CD1c-positive myeloid dendritic cell (primary cell): Measurements from ENCODE around the gene GALNT10.

Experiments
- DNase-seq: peaks from one replicate; pipeline ENCODE4 v3.0.0-alpha.2; 2016; ENCODE audit errors: extremely low spot score

The GALNT10 gene

DNA sequence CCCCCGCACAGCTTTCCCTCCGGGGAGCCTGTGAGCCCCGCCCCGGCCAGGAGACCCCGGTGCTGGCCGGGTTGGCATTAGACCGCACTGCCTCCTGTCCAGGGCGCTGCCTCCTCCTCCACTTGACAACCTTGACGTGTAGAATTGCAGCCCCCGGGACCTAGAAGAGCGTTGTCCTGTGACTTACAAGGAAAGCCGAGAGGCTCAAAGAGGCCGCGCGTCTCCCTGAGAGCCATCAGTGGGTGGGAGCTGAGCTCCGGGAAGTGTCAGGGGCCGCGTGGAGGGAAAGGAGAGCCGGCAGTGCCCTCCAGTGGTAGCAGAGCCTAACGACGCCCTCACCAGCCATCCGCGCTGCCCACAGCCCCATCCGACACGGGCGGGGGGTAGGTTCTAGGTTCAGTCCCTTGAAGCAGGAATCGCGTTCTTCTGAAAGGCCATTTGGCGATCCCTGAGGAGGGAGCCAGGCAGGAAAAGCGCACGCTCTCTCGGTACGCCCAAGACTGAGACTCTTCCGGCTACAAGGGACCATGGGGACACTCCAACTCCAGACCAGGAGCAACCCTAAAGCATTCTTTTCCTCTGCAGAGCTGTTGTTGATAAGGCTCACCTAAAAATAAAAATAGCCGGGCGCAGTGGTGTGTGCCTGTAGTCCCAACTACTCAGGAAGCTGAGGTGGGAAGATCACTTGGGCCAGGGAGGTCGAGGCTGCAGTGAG is 214.7 kb downstream of the GALNT10 start:
- DNase-seq, result peak; percentile 74

DNA sequence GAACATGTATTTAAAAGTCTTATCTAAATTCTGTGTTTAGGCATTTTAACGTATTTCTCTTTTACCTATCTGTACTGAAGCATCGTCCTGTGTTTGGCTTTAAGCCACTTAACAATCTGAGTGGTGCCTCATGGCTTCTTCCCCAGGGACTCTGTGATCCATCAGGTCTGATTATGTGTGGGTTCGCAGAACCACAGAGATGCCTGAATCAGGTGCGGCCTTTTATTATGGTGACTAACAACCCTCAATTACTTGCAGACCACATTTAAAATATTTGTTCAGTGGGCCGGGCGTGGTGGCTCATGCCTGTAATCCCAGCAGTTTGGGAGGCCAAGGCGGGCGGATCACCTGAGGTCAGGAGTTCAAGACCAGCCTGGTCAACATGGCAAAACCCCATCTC is 215.7 kb downstream of the GALNT10 start:
- DNase-seq, result no peak

DNA sequence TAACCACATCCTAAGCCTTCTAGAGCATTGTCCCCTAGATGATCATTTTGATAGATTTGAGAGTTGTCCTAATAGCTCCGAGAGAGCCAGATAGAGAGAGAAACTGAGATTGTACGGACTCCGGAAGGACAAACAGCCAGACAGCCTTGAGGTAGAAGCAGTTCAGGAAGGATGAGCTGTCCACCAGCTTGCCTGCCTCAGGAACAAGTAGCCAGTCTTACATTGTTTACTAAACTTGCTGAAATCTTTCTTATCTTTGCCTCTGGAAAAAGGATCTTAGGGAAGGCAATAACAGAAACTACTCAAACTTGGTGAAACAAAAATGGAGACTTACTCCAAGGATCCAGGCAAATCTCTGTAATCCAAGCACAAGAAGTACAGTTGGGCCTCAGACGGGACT is 216.3 kb downstream of the GALNT10 start:
- DNase-seq, result no peak

DNA sequence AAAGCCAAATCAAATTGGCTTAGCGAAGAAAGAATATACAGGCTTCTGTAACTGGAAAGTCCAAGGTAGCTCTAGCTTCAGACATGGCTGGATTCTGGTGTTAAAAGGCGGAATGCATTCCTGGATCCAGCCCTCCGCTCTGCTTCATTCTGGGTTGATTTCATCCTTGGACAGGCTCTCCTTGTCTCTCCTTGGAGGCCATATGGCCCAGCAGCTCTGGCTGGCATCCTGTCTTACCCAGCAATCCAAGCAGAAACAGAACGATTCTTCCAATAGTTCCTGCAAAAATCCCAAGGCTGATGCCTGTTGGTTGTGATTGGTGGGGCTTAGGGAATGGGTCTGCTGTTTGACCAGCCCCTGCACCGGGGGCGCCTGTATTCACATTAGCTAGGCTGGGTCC is 218.3 kb downstream of the GALNT10 start:
- DNase-seq, result no peak

DNA sequence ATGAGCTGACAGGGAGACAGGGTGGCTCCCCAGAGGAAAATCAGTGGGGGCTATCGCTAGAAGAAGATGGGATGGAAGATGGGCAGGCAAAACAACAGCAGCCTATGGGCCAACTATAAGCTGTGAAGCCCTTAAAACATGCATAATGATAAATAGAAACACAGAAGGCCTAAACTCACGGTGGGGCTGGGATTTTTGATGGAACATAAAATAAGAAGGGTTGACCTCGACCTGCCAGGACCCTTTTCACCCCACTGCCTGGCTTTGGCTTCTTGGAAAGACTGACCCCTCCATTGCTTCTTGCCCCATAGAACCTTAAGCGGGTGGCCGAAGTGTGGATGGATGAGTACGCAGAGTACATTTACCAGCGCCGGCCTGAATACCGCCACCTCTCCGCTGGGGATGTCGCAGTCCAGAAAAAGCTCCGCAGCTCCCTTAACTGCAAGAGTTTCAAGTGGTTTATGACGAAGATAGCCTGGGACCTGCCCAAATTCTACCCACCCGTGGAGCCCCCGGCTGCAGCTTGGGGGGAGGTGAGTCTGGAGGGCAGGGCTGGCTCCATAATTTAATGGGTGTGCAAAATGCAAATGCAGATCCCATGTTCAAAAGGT is 218.8 kb downstream of the GALNT10 start:
- no peak for DNase-seq

DNA sequence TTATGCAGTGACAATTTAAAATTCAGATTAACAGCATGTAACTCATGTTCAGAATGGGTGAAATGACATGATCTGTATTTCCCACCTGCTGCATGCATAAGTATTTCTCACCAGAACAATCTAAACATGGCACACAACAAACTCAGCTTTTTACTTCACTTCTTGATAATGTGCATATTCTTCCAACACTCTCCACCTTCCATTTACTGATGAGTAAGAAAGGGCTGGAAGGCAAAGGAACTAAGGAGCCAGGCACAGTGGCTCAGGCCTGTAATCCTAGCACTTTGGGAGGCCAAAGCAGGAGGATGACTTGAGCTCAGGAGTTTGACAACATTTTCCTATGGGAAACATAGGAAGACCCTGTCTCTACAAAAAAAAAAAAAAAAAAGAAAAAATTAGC is 219.5 kb downstream of the GALNT10 start:
- no peak for DNase-seq

DNA sequence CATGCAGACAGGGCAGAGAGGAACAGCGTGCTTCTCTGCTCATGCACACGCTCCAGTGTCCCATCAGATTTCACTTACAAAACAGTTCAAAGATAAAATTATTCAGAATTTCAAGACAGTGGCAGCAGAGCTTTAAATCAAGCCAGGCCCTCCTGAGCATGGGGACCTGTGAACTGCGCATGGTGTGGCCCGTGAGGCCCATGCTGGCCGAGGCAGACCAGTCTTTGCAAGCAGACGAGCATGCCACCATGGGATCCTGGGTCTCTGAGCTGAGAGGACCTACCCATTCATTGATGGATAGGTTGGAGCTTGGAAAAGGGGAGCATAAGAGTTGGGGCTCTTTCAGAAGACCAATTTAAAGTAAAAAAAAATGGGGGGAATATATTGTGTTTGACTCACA is 220.3 kb downstream of the GALNT10 start:
- DNase-seq, result no peak

DNA sequence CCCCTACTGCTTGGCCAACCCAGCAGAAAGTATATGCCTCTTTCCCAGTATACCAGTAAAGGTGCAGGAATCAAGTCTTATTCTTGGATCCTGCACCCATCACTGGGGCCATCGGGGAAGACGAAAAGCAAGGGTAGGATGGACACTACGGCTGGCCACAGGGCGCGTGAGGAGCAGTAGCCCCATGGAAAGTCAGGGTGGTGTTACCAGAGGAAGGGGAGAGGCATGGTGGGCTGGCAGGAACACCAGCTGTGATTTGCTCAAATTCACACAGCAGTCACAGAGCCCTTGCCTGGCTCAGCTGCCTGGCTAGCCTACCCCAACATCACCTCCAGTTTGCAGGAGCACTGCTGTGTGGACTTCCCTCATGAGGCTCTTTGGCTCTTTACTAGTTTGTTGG is 220.8 kb downstream of the GALNT10 start:
- no peak for DNase-seq

DNA sequence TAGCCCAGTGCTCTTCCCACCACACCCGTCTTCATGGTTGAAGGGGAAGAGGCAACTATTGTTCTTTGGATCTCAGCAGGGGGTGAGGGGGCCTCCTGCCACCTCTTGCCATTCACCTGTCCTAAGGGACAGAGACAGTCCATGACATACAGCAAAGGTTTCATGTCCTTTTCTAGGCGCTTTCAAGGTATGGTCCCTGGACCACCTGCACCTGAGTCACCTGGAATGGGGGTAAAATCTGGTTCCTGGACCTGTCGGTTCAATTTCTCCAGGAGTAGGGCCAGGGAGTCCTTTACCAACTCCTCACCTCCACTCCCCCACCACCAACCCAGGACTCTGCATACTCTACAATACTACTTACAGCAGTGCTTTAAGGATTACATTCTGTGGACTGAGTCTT is 221.8 kb downstream of the GALNT10 start:
- DNase-seq, result no peak

DNA sequence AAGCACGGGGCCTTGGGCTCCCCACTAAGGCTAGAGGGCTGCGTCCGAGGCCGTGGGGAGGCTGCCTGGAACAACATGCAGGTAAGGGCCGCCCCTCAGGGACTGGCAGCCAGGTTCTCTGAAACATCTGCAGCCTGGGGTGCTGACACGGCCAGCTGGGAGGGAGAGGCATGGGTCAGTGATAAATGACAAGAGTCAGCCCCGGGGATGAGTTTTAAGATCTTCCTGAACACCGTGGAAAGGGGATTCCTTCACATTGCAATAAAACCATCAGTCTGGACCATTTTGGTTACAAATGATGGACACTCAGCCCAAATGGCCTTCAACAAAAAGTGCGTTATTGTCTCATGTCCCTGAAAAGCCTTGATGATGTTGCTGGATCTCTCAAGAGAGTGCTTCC is 222.4 kb downstream of the GALNT10 start:
- no peak for DNase-seq

DNA sequence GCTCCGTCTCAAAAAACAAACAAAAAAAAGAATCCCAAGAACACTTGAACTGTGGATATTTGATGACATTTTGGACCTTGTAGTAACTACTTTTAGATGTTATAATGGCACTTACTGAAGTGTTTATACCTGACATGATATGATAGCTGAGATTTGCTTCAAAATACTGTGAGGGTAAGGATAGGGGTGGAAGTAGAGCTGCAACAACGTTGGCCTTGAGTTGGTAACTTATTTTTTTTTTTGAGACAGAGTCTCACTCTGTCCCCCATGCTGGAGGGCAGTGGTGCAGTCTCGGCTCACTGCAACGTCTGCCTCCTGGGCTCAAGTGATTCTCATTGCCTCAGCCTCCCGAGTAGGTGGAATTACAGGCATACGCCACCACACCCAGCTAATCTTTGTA is 224.6 kb downstream of the GALNT10 start:
- DNase-seq, result no peak

DNA sequence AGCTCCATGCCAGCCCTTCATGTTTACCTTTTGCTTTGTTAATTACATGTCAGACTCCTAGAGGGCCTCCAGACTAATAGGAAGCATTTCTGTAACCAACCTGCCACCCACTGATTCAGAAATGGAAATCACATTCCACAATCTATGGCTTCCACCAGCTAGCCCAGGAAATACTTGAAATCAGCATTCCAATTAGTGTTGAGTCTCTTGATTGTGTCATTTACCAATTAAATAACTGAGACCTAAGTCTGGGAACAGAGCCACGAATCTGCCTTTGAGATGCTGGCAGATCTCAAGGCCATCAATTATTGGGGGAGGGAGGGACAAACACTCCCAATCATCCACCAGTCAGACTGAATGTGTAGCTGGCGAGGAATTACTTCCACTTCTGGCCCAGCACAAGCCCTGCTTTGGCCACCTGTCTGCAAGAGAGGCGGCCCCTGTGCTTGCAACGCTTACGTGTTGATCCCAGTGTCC is 227.8 kb downstream of the GALNT10 start:
- no peak for DNase-seq

DNA sequence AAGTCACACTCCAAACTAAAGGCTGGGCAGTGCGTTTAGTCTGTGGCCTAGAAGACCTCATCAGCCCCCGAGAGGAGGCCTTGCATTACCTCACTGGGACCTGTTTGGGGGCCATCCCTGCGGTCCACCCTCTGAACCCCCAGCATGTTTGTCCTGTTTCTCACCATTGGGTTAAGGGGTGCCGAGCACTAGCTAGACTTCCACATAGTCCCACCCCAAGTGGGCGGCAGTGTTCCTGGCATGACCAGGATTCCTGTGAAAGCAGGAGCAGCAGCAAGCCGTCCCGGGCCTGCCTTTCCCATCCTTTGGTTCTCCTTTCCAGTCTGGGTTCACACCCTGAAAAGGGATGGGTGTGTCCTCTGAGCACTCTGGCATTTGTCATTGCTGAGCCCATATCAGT is 228.7 kb downstream of the GALNT10 start:
- no peak for DNase-seq

DNA sequence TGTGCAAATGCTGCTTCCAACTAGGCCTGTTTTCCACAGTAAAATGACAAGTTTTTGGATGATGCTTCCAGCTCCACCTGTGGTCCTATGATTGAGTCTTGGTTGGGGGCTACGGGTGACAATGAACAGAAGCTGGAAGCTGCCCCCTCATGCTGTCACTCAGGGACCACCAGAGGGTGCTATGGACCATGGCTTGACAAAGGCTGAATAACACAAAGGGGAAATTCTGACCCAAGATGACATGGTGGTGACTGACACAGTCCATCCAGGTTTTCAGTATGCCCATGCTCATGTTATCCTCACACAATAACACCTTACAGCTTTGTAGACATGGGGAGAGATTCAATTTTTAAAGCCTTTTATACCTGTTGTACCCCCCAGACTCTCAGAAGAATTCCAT is 231.3 kb downstream of the GALNT10 start:
- DNase-seq, result no peak

DNA sequence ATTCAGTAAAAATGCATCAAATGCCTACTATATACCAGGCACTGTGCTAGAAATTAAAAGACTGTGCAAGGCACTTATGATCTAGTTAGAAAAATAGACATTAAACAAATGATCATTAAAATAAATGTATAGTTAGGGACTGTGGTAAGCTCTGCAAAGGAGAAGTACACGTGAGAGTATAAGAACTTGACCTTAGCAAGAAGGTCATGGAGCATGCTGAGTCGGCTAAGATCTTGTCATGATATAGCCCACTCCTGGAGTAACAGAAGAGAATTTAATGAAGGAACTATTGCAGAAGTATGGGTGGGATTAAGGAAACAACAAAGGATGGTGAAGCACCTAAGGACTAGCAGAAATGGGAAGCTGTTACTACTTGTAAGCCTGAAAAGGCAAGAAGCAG is 231.8 kb downstream of the GALNT10 start:
- no peak for DNase-seq

DNA sequence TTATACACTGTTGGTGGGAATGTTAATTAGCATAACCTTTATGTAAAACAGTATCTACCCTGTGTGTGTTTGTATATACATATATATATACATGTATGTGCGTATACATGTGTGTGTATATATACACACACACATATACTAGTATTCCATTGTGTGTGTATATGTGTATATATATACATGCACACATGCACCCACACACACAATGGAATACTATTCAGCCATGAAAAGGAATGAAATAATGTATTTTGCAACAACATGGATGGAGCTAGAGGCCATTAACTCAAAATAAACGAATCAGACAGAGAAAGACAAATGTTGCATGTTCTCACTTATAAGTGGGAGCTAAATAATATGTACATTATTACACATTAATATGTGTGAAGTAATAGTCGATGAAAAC is 237.7 kb downstream of the GALNT10 start:
- no peak for DNase-seq

DNA sequence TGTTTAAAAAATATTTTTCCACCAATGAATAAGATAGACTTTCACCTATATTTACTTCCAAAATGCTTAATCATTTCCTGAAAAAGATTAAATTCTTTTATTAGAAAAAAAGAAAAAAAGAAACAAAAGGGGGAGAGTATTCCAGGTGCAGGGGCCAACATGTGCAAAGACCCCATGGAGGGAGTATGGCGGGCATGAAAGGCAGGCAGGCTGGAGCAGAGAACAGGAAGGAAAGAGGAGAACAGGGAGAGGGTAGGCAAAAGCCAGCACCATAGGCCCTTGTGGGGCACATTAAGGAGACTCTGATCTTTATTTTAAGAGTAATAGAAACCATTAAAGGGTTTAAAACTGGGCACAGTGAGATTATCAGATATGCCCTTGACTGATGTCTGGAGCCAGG is 238.8 kb downstream of the GALNT10 start:
- DNase-seq, result no peak

DNA sequence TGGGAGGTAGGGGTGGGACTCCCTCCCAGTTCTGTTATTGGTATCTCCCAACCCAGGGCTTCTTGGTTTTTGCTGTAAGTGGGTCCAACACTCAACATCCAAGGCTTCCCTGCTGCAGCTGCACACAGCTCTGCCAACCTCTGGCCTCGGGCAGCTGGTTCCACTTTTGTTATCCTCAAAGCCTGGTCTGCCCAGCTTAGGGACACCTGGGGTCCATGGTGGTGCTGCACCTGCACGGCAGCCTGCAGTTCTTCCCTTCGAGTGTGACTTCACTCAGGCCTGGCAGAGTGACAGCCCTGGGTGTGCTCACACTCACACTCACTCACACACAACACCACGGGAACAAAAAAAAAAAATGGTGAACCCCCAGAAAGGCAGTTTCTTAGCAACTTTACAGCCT is 239.9 kb downstream of the GALNT10 start:
- DNase-seq, result no peak

DNA sequence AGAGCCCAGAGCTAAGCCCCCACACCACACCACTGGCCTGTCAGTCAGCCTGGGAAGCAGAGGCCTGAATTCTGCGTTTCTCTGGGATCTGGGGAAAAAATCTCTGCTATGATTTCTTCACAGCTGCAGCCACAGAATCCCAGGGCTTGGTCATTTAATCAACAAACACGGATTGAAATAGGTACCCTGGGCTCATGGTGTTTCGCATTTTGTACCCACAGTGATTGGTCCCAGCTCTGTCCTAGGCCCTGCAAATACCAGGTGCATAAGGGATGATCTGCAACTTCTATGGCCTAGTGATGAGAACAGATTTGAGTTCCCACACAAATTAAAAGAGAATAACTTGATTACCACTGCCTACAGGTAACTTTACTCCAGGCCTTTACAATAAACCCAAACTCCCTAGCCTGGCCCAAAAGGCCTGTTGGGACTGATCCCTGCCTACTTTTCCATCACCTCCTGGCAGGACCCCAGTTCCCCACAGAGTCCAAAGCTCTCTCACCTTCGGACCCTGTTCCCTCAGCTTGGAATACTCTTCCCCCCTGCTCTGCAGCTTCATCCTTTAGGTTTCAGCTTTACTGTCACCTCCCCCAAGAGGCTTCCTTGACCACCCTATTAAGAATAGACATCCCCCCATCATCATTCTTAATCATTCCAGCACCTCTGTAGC is 240.6 kb downstream of the GALNT10 start:
- no peak for DNase-seq

DNA sequence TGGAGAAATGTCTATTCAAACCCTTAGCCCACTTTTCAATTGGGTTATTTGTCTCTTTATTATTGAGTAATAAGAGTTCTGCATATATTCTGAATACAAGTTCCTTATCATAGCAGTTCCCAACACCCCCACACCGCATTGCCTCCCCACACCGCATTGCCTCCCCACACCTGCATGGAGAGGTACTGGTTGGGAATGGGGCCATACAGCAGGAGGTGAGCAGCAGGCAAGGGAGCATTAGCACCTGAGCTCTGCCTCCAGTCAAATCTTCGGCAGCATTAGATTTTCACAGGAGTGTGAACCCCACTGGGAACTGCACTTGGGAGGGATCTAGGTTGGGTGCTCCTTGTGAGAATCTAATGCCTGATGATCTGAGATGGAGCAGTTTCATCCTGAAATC is 244.7 kb downstream of the GALNT10 start:
- no peak for DNase-seq

DNA sequence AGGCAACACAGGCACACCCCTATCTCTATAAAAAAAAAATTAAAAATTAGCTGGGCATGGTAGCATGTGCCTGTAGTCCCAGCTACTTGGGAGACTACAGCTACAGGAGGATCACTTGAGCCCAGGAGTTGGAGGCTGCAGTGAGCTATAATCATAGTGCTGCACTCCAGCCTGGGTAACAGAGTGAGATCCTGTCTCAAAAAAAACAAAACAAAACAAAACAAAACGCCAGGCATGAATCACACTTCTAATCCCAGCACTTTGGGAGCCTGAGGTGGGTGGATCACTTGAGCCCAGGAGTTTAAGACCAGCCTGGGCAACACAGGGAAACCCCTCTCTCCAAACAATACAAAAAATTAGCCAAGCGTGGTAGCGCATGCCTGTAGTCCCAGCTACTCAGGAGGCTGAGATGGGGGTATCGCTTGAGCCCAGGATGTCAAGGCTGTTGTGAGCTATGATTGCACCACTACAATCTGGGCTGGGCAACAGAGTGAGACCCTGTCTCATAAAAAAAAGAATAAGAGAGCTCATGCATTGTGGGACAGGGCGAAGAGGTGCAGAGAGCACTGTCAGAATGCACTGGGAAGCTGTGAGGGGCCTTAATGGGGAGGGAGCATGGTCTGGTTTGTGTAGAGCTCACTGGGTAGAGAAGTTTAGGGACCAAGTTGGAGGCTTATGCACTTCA is 246.9 kb downstream of the GALNT10 start:
- no peak for DNase-seq

DNA sequence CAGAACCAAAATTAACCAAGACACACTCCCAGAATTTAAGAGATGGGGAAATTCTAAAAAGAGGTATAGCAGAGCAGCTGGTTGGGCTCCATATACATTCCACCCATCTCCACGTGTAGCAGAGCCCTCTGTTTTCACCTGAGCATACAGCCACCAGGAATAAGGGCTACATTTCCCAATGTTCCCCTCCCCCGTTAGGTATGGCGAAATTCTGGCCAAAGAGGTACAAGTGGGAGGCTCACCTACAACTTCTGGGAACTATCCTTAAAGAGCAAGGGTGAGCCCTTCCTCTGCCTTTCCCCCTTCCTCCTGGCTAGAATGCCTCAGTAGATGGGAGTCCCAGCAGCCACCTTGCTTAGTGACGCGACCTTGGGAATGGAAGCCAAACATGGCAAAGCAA is 250.0 kb downstream of the GALNT10 start:
- DNase-seq, result no peak

DNA sequence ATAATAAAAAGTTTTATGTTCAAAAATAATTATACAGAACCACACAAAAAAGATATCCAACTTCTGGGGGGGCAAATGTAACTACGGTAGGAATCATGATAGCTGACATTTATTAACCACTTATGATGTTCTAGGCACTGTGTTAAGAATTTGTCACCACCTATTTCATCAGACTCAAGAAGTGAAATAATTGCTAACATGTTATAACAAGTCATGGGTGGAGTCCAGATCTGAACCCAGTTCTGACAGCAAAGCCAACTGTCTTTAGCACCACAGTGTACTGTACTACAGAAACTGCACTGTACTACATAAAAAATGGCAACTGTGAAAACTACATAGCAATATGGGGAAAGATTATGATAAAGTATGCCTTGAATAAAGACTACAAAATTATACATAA is 252.3 kb downstream of the GALNT10 start:
- DNase-seq, result no peak
